C4-2B (cell line): ENCODE measurements around the gene CHN2.

ENCODE experiments used
- ZFX ChIP-seq: fragments of 450-650 bp; IDR thresholded peaks from 2 replicates; pipeline ENCODE4 v1.6.1; 2017
- TF ChIP-seq, protein P1 (sequence below): fragments of 450-650 bp; conservative IDR thresholded peaks from 2 replicates; pipeline ENCODE4 v1.5.1; 2017; ENCODE audit warnings: mild to moderate bottlenecking

DNA sequence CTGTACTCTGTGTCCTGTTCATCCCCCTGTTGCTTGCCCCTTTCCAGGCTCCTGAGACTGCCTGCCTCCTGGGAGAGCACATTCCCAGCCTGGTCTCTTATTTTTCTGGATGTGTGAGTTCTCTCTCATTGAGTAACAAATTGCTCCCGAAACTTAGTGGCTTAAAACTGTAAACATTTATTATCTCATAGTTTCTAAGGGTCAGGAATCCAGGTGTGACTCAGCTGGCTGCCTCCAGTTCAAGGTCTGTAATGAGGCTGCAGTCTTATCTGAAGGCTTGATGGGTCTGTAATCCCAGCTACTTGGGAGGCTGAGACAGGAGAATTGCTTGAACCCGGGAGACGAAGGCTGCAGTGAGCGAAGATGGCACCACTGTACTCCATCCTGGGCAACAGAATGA is 315.5 kb downstream of the CHN2 start:
- TF ChIP-seq, protein P1, sequence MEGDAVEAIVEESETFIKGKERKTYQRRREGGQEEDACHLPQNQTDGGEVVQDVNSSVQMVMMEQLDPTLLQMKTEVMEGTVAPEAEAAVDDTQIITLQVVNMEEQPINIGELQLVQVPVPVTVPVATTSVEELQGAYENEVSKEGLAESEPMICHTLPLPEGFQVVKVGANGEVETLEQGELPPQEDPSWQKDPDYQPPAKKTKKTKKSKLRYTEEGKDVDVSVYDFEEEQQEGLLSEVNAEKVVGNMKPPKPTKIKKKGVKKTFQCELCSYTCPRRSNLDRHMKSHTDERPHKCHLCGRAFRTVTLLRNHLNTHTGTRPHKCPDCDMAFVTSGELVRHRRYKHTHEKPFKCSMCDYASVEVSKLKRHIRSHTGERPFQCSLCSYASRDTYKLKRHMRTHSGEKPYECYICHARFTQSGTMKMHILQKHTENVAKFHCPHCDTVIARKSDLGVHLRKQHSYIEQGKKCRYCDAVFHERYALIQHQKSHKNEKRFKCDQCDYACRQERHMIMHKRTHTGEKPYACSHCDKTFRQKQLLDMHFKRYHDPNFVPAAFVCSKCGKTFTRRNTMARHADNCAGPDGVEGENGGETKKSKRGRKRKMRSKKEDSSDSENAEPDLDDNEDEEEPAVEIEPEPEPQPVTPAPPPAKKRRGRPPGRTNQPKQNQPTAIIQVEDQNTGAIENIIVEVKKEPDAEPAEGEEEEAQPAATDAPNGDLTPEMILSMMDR, result no peak
- no peak for TF ChIP-seq ZFX
